ENCODE data around the gene GNB3.

GNB3 gene

GRCh38 chr12:6839482-6840201, 1.1 kb upstream of the GNB3 start:
- no peak for FAIRE-seq

- no peak for FAIRE-seq
Measured at GRCh38 chr12:6840330-6840729, 395 bp upstream of the GNB3 start.

GRCh38 chr12:6842075-6842474, 1.4 kb downstream of the GNB3 start:
- no peak for FAIRE-seq

GRCh38 chr12:6843118-6843902, 2.6 kb downstream of the GNB3 start:
- no peak for FAIRE-seq

- no peak for FAIRE-seq
Measured at GRCh38 chr12:6845395-6845794, 4.7 kb downstream of the GNB3 start.

- no peak for FAIRE-seq
Measured at GRCh38 chr12:6846316-6846869, 5.7 kb downstream of the GNB3 start.

GRCh38 chr12:6847676-6848075, 7.0 kb downstream of the GNB3 start:
- no peak for FAIRE-seq

- no peak for FAIRE-seq
Measured at GRCh38 chr12:6849427-6849826, 8.7 kb downstream of the GNB3 start.

GRCh38 chr12:6849976-6850560, 9.3 kb downstream of the GNB3 start:
- no peak for FAIRE-seq

GRCh38 chr12:6850796-6851152, 10.0 kb downstream of the GNB3 start:
- no peak for FAIRE-seq

GRCh38 chr12:6851153-6851920, 10.6 kb downstream of the GNB3 start, which contains the start of gene CDCA3:
CDCA3 (minus strand) TSS chr12:6851286; CDS start chr12:6850952, 334 bp downstream.
- FAIRE-seq, result peak; percentile 31

GRCh38 chr12:6851921-6852650, 11.4 kb downstream of the GNB3 start, which contains the start of gene USP5:
USP5 (plus strand) TSS chr12:6852150; CDS start chr12:6852180, 30 bp downstream.
- FAIRE-seq, result peak; percentile 83

GRCh38 chr12:6852651-6853354, 12.1 kb downstream of the GNB3 start:
- no peak for FAIRE-seq

- no peak for FAIRE-seq
Measured at GRCh38 chr12:6853626-6854025, 12.9 kb downstream of the GNB3 start.

- FAIRE-seq, result no peak
Measured at GRCh38 chr12:6854036-6854435, 13.3 kb downstream of the GNB3 start.

- FAIRE-seq, result no peak
Measured at GRCh38 chr12:6855322-6855721, 14.6 kb downstream of the GNB3 start.

- no peak for FAIRE-seq
Measured at GRCh38 chr12:6858799-6859198, 18.1 kb downstream of the GNB3 start.

GRCh38 chr12:6860116-6860515, 19.4 kb downstream of the GNB3 start:
- FAIRE-seq, result no peak

GRCh38 chr12:6860942-6861341, 20.2 kb downstream of the GNB3 start:
- no peak for FAIRE-seq

- no peak for FAIRE-seq
Measured at GRCh38 chr12:6861391-6861790, 20.7 kb downstream of the GNB3 start.

- FAIRE-seq, result no peak
Measured at GRCh38 chr12:6863033-6863432, 22.3 kb downstream of the GNB3 start.
